ENCODE measurements around the gene FOXC2.

The FOXC2 gene

DNA sequence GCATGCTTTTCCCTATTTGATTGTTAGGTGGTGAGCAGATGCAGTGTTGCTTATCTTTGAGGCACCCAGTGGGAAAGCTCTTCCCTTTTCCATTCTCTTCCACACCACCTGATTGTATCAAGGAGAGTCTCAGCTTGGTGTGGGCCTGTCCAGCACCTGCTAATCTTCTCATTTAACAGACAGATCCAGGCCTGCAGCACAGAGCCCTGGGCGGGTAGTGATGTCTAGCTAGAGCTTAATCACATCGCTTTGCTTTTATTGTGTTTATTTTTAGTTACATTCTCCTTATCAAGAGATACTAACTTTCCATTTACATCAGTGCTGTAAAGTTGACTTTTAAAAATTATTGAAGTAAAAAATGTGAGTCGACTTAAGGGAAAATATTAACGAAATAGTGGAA, 35.9 kb downstream of the FOXC2 start:
- TF ChIP-seq, protein P1, sequence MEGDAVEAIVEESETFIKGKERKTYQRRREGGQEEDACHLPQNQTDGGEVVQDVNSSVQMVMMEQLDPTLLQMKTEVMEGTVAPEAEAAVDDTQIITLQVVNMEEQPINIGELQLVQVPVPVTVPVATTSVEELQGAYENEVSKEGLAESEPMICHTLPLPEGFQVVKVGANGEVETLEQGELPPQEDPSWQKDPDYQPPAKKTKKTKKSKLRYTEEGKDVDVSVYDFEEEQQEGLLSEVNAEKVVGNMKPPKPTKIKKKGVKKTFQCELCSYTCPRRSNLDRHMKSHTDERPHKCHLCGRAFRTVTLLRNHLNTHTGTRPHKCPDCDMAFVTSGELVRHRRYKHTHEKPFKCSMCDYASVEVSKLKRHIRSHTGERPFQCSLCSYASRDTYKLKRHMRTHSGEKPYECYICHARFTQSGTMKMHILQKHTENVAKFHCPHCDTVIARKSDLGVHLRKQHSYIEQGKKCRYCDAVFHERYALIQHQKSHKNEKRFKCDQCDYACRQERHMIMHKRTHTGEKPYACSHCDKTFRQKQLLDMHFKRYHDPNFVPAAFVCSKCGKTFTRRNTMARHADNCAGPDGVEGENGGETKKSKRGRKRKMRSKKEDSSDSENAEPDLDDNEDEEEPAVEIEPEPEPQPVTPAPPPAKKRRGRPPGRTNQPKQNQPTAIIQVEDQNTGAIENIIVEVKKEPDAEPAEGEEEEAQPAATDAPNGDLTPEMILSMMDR (IDR thresholded peaks at IDR 0.05; ENCODE audit: low read depth, low read length), result no peak
- no peak for DNase-seq (ENCODE audit: extremely low read depth, low read depth)

DNA sequence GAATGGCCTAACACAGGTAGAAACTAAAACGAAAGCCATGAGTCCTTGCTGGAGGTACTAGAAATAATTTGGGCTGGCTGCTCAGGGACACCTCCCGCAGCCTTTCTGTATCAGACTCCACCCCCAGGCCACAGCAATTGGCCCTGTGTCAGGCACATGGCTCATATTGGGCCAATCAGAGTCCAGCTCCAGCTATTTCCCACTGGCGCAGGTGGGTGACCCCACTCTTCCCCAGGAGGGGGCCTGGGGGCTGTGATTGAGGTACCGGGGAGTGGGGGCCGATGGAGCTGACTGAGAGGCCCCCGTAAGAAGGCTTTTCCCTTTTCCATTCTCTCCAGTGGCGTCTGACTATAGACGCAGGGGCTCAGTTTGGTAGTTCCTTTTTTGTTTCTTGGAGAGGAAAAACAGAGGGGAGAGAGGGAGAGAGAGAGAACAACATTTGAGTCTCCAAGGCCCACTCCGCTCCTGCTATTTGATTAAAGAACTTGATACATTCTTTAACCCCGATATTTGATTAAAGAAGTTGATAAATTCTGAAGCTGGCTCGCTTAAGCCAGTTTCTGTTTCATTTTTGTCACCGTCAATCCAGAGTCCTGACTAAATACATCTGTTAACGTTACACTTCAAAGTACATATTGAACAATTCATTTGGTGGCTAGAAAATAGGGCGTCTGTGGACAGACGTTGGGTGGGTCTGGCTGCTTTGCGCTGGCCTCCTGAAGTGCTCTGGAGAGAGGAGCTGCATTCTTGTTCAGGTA, 38.0 kb downstream of the FOXC2 start:
- no peak for DNase-seq (ENCODE audit: extremely low read depth, low read depth)
- TF ChIP-seq, protein P1 (IDR thresholded peaks at IDR 0.05; ENCODE audit: low read depth, low read length), result no peak

DNA sequence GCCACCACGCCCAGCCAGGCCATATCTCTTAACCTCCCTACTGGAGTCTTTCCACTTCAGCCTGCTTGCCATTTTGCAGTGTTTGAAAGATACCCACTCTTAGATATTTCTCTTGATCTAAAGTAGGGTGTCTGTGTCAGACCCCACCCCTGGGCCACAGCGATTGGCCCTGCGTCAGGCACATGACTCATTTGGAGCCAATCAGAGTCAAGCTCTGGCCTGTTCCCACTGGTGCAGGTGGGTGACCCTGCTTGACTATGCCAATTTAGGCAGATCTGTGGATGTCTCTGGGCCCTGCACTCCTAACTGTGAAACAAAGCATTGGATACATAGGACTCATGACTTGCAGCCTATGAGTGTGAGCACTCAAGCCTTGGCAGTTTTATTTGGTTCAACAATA, 39.3 kb downstream of the FOXC2 start:
- TF ChIP-seq, protein P1 (IDR thresholded peaks at IDR 0.05; ENCODE audit: low read depth, low read length), result no peak
- no peak for DNase-seq (ENCODE audit: extremely low read depth, low read depth)

DNA sequence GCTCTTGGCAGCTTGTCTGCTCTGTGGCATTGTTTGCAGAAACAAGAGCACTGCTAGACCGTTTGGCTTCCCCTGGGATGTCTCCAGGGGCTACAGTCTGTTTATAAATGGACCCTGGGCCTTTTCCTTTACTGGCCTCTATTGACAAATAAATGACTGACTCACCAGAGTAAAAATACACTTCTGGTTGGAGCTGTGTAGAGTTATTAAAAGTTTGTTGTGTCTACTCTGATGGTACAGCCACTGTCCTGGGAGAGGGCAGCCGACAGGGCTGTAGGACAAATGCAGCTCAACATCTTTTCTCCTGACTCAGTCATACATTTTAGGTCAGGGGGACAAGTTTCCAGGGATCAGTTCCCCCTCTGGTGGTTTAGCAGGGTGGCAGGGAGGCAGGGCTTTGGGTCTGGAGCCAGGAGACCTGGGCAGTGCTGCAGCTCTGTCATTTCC, 41.7 kb downstream of the FOXC2 start:
- no peak for DNase-seq (ENCODE audit: extremely low read depth, low read depth)
- TF ChIP-seq, protein P1 (IDR thresholded peaks at IDR 0.05; ENCODE audit: low read depth, low read length), result no peak; the same call in 1 of the 2 replicates

DNA sequence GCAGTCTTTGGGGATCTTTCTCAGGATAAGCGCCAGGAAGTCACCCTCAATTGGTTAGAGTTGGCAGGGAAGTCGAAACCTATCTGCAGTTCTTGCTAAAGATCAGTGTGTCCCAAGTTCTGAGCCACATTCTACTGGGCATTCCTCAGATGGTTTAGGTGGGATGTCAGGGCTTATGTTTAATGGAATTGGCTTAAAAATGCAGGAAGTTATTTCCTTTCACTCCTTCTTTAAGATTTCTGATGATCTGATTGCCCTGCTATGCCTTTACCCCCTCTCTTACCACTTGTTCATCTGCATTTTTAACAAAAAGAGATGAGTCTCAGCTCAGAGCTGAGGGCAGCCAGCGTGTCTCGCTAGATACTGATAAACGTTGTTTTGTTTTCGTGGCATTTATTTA, 42.5 kb downstream of the FOXC2 start:
- DNase-seq (ENCODE audit: extremely low read depth, low read depth), result peak; percentile 79
- TF ChIP-seq, protein P1 (IDR thresholded peaks at IDR 0.05; ENCODE audit: low read depth, low read length), result no peak

DNA sequence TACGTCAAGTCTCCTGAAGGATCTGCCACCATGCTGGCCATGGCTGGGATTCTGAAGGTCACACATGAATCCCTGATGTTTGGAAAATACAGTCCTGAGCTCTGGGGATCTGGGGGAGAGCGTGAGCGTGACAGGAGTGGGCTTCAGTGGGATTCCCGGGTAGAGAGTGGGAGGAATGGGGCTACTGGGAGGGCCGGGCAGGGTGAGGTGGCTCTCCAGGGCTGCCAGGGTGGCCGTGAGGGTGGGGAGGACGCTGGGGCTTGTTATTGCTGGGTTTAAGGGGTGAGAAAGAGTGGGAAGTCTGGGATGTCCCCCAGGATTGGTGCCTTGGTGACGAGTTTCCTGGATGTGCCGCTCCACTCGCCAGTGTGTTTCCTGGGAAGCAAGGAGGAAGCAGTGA, 43.0 kb downstream of the FOXC2 start:
- no peak for DNase-seq (ENCODE audit: extremely low read depth, low read depth)
- TF ChIP-seq, protein P1 (IDR thresholded peaks at IDR 0.05; ENCODE audit: low read depth, low read length), result no peak

DNA sequence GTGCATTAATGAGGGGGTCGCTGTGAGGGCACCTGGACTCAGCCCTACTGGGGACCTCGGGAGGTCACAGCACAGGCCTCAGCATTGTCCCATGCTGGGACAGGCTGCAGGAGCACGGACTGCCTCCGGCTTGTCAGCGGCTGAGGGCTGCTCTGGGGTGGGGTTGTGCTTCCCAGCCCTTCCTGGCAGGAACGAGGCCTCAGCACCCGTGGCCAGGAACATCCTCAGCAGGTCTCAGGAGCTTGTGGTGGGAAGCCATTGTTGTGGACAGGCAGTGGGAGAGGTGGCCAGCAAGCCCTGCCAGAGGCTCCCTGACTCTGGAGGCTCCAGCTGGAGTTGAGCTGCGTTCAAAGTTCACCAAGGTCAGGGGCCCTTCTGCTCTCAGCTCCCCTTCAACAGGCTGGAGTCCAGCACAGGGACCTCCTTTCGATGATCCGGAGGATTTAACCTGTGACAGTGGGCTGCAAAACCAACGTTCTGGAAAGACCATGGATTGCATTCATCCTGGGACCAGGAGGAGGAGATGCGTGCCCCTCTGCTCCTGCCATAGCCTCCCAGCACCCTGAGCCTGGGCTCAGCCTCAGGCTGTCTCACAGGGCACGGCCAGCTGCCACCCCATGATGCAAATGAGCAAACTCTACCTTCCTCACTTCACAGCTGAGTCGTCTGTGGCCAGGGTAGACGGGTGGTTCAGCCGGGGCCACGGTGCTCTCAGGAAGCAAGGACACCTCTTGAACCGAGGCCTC, 44.3 kb downstream of the FOXC2 start:
- TF ChIP-seq, protein P1 (IDR thresholded peaks at IDR 0.05; ENCODE audit: low read depth, low read length), result no peak
- DNase-seq (ENCODE audit: extremely low read depth, low read depth), result no peak

Measured in AG09319 (cell line).